Measurements from ENCODE around the gene SBF2. TPM values are rescaled to one million over a fixed set of nuclear protein-coding genes. Genes with fewer than 3 reads are reported as not detected.

SBF2 gene
- total and polyA plus RNA-seq, 9 of the 15 experiments (the other 6 are each of a cell fraction or from before 2014, with no cell fraction given), result 0.80 to 9.5 (median 5.0) TPM

DNA sequence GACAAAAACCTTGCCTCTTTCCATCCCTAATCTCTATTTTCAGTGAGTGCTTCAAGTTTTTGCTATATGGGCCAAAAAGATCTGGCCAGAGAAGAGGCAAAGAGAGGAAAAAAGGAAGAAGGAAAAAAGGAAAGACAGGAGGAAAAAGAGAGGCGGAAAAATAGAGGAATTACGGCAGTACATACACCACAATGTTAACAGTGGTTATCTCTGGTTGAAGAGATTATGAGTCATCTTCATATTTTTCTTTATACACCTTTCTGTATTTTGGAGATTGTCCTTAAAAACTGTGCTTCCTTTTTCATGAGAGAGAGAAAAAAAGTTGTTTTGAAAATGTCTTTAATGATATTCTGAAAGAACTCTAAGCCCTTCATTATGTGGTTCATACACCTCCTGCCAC, 133.7 kb downstream of the SBF2 start (continued):
- TF ChIP-seq FOSL1 (tag; conservative IDR thresholded peaks at IDR 0.05), result peak; percentile 65; the same call in 1 of the 2 replicates
- TF ChIP-seq ATF3 (IDR thresholded peaks at IDR 0.05), result peak; percentile 47; the same call in 1 of the 2 replicates
- TF ChIP-seq ATF3 (CRISPR knock-in tag; conservative IDR thresholded peaks at IDR 0.05), result no peak

GRCh38 chr11:10158461-10158860, 135.6 kb downstream of the SBF2 start:
- CTCF ChIA-PET (ENCODE audit: low intra/inter-chr PET ratio), result no interaction called here
- Histone ChIP-seq H3K27me3 (ENCODE audit: control insufficient read depth in 2 of 2, insufficient read depth in 2 of 2, low read length in 2 of 2) (no peaks in the 10 kb centered on the region), H2AFZ (ENCODE audit: low read depth, low read length) (no peak overlapping the region), H3K36me3 (ENCODE audit: control insufficient read depth, insufficient read depth, low read length) (no peaks in the 10 kb centered on the region), H3K4me1 (replicated peaks in 1 of 2; ENCODE audit: control insufficient read depth in 2 of 2, insufficient read depth in 2 of 2, low read length in 2 of 2) (peaks cover 0 to 6% of the 10 kb centered on the region in 2 experiments; a peak in 2 of 5 replicates), H3K79me2 (ENCODE audit: control insufficient read depth, insufficient read depth, low read length) (no peaks in the 10 kb centered on the region), H3K9me1 (ENCODE audit: control insufficient read depth, insufficient read depth, low read length) (no peaks in the 10 kb centered on the region), H4K20me1 (replicated peaks; ENCODE audit: control insufficient read depth, insufficient read depth, low read length) (no peaks in the 10 kb centered on the region), H3K27ac (ENCODE audit: extremely low read depth, low read depth, low read length) (no peak overlapping the region), H3K9ac (ENCODE audit: insufficient read depth in 1 of 2, low read depth in 2 of 2, low read length in 2 of 2) (no peak overlapping the region), H3K4me2 (ENCODE audit: insufficient read depth, low read length) (no peak overlapping the region), H3K9me3 (replicated peaks; ENCODE audit: control insufficient read depth, insufficient read depth, low read depth, low read length) (no peaks in the 10 kb centered on the region), H3K4me3 (no peak overlapping the region)
- POLR2A ChIA-PET, result interaction anchor here (0.6 kb wide), 1 partner anchor 153 kb away, joined by 3 read pairs; no protein-coding TSS in a partner anchor
- intact Hi-C loops (cut with micrococcal nuclease) (no loop called here), in situ Hi-C loops (cut with MboI) (no loop called here)
- TF ChIP-seq YY1 (IDR thresholded peaks at IDR 0.05; ENCODE audit: borderline replicate concordance in 1 of 3, control insufficient read depth in 1 of 3, extremely low read depth in 1 of 3, insufficient read depth in 3 of 3, insufficient read length in 1 of 3, insufficient replicate concordance in 2 of 3, low read depth in 1 of 3, low read length in 2 of 3), result no peak
- TF ChIP-seq CBX3 (IDR thresholded peaks at IDR 0.05; ENCODE audit: borderline replicate concordance in 1 of 2, low read length in 2 of 2), result no peak
- no peak for TF ChIP-seq TARDBP (IDR thresholded peaks at IDR 0.05)
- TF ChIP-seq ZBTB9 (CRISPR knock-in tag; IDR thresholded peaks at IDR 0.05), result no peak
- TF ChIP-seq TGIF2 (CRISPR knock-in tag; IDR thresholded peaks at IDR 0.05), result no peak
- no peak for TF ChIP-seq ZNF354B (CRISPR knock-in tag; IDR thresholded peaks at IDR 0.05)
- TF ChIP-seq ETV5 (CRISPR knock-in tag; IDR thresholded peaks at IDR 0.05; ENCODE audit: low read depth), result no peak
- no peak for TF ChIP-seq RFX5 (IDR thresholded peaks at IDR 0.05; ENCODE audit: low read depth, low read length)
- no peak for TF ChIP-seq NCOA1 (IDR thresholded peaks at IDR 0.05; ENCODE audit: low read depth)
- no peak for TF ChIP-seq ARID3B (CRISPR knock-in tag; IDR thresholded peaks at IDR 0.05; ENCODE audit: borderline replicate concordance)
- BruUV-seq (replicated peaks), result no TSS peak
- FAIRE-seq (no peak), DNase-seq (ENCODE audit: extremely low read depth in 1 of 4, low spot score in 3 of 4) (no peak), ATAC-seq (no peak)
